Measurements from ENCODE around the gene PVALEF. TPM values are rescaled to one million over a fixed set of nuclear protein-coding genes. Genes with fewer than 3 reads are reported as not detected.
A peak's percentile ranks its signal among the peaks of the same experiment; 100 is the strongest.

PVALEF gene
- total RNA-seq: not detected
- not detected for polyA plus RNA-seq
- long read RNA-seq, donor 1: 0 reads
- long read RNA-seq, donor 2: 0 reads
- long read RNA-seq, donor 3: 0 reads

- TF ChIP-seq CTCF (IDR thresholded peaks at IDR 0.05) (no peak), POLR2A (IDR thresholded peaks at IDR 0.05) (no peak)
- Histone ChIP-seq H3K36me3 (no peaks in the 10 kb centered on the region), H3K27me3 (peaks cover 0 to 31% (median 4%) of the 10 kb centered on the region in 9 donors), H3K27ac (peak within 1 kb of the TSS in 5 of 12 donors; percentile 19 to 47 (median 40)), H3K4me1 (peaks cover 0 to 20% (median 4%) of the 10 kb centered on the region in 12 donors), H3K4me3 (peak within 1 kb of the TSS; percentile 16 to 56 (median 48)), H3K9me3 (no peaks in the 10 kb centered on the region)
- WGBS, 4 donors: 3 to 31% (median 27%) methylated on average over 22 to 46 of the region's 46 CpGs
- intact Hi-C loops (cut with DNase I): no loop called here
- DNase-seq (peak in 3 of 5 donors; percentile 8 to 60 (median 27)), ATAC-seq (peak in 2 of 4 donors; percentile 16 to 21)
Observed at GRCh38 chr17:81165246-81166032, at the start of gene PVALEF. TSS of gene PVALEF (plus strand) at chr17:81165507. CDS start at chr17:81181227, 15,720 bp downstream.

GRCh38 chr17:81115749-81116464 is 49.4 kb upstream of the PVALEF start:
- H3K27me3 ChIP-seq: peaks cover 0 to 21% (median 0%) of the 10 kb centered on the region in 9 donors
- H3K4me3 ChIP-seq: no peak overlapping the region
- ATAC-seq (peak; percentile 10 to 85 (median 47)), DNase-seq (peak in 3 of 5 donors; percentile 41 to 58 (median 57))
- peaks cover 0 to 15% (median 3%) of the 10 kb centered on the region in 12 donors for H3K4me1 ChIP-seq
- 69 to 86% (median 74%) methylated on average over 8 to 22 of the region's 22 CpGs for WGBS, 4 donors
- no peaks in the 10 kb centered on the region for H3K9me3 ChIP-seq
- TF ChIP-seq CTCF (IDR thresholded peaks at IDR 0.05) (no peak), POLR2A (IDR thresholded peaks at IDR 0.05) (no peak)
- intact Hi-C loops (cut with DNase I): no loop called here
- H3K27ac ChIP-seq: no peak overlapping the region
- H3K36me3 ChIP-seq: peaks cover 0 to 7% (median 0%) of the 10 kb centered on the region in 9 donors

GRCh38 chr17:81116704-81117103 is 48.6 kb upstream of the PVALEF start:
- peaks cover 0 to 7% (median 0%) of the 10 kb centered on the region in 9 donors for H3K36me3 ChIP-seq

More at GRCh38 chr17:81116704-81117103, 48.6 kb upstream of the PVALEF start:
- no peak overlapping the region for H3K4me3 ChIP-seq
- H3K9me3 ChIP-seq: no peaks in the 10 kb centered on the region
- WGBS, 4 donors: 87 to 92% (median 89%) methylated on average over 7 to 8 of the region's 8 CpGs
- H3K27ac ChIP-seq: no peak overlapping the region
- intact Hi-C loops (cut with DNase I): no loop called here
- DNase-seq (no peak), ATAC-seq (no peak)
- no peak for TF ChIP-seq POLR2A (IDR thresholded peaks at IDR 0.05)
- TF ChIP-seq CTCF (IDR thresholded peaks at IDR 0.05): no peak
- H3K27me3 ChIP-seq: peaks cover 0 to 22% (median 0%) of the 10 kb centered on the region in 9 donors
- peaks cover 0 to 15% (median 3%) of the 10 kb centered on the region in 12 donors for H3K4me1 ChIP-seq

All from heart left ventricle (tissue), 16 donors.